Activated CD8-positive, alpha-beta T cell treated with anti-CD3 and anti-CD28 coated beads for 36 hours (primary cell): ENCODE measurements around the gene FLACC1. TPM values are rescaled to one million over a fixed set of nuclear protein-coding genes. Genes with fewer than 3 reads are reported as not detected.

Experiments used
- ATAC-seq: fragments of 200-7000 bp; cut with Tn5 transposase; one replicate; pipeline ENCODE4 v1.10.0; 2021; ENCODE audit warnings: mild to moderate bottlenecking, moderate library complexity
- CTCF ChIA-PET: fragments of 350-600 bp; sonication (Branson Sonifier 250); formaldehyde crosslinking; loops from one replicate; lab custom pipeline; 2021; ENCODE audit warnings: antibody characterized with exemption; lab: Charles Lee
- POLR2A ChIA-PET: fragments of 350-600 bp; sonication (Branson Sonifier 250); formaldehyde crosslinking; loops from one replicate; lab custom pipeline; 2021; ENCODE audit warnings: antibody characterized with exemption; lab: Charles Lee
- DNase-seq: peaks from one replicate; pipeline ENCODE4 v3.0.0-alpha.2; 2020
- H3K27ac Mint-ChIP-seq: one replicate; pipeline ENCODE4 v1.8.0; 2021; ENCODE audit warnings: mild to moderate bottlenecking, mixed read lengths
- H3K27me3 Mint-ChIP-seq: one replicate; pipeline ENCODE4 v1.8.0; 2021; ENCODE audit warnings: mixed read lengths
- H3K36me3 Mint-ChIP-seq: one replicate; pipeline ENCODE4 v1.8.0; 2021; ENCODE audit warnings: low read depth, mixed read lengths
- H3K4me1 Mint-ChIP-seq: one replicate; pipeline ENCODE4 v1.8.0; 2021; ENCODE audit warnings: low read depth, mixed read lengths
- H3K4me3 Mint-ChIP-seq: one replicate; pipeline ENCODE4 v1.8.0; 2021; ENCODE audit warnings: mild to moderate bottlenecking, moderate library complexity, mixed read lengths
- H3K9me3 Mint-ChIP-seq: one replicate; pipeline ENCODE4 v1.8.0; 2021; ENCODE audit warnings: mixed read lengths
- intact Hi-C: fragments of 100-400 bp; cut with micrococcal nuclease; formaldehyde crosslinking; loops from one replicate; pipeline ENCODE4 v1.10.0; 2022
- total RNA-seq, 2 experiments: library from RNA; stranded (reverse); gene quantifications; one replicate each; pipeline ENCODE4 v1.2.3, GENCODE V29; 2021
- TF ChIP-seq, protein P1 (sequence below): fragments of 200-600 bp; IDR thresholded peaks from one replicate; pipeline ENCODE4 v1.8.0; 2022; ENCODE audit warnings: antibody characterized with exemption, mild to moderate bottlenecking

The FLACC1 gene
- total RNA-seq, 2 experiments from 2014 or later, result 0.59 to 0.76 TPM

GRCh38 chr2:201329409-201329808, 27.7 kb downstream of the FLACC1 start:
- Mint-ChIP-seq H3K9me3 (peaks cover 1% of the 10 kb centered on the region), H3K36me3 (peaks cover 8% of the 10 kb centered on the region), H3K27ac (no peak overlapping the region), H3K27me3 (no peaks in the 10 kb centered on the region), H3K4me1 (peaks cover 3% of the 10 kb centered on the region), H3K4me3 (no peak overlapping the region)
- ChIA-PET CTCF (interaction anchor here (1.7 kb wide), 1 partner anchor 97 kb away, joined by 5 read pairs; no protein-coding TSS in a partner anchor), POLR2A (no interaction called here)
- intact Hi-C loops, result no loop called here
- DNase-seq (no peak), ATAC-seq (no peak)
- TF ChIP-seq, protein P1, sequence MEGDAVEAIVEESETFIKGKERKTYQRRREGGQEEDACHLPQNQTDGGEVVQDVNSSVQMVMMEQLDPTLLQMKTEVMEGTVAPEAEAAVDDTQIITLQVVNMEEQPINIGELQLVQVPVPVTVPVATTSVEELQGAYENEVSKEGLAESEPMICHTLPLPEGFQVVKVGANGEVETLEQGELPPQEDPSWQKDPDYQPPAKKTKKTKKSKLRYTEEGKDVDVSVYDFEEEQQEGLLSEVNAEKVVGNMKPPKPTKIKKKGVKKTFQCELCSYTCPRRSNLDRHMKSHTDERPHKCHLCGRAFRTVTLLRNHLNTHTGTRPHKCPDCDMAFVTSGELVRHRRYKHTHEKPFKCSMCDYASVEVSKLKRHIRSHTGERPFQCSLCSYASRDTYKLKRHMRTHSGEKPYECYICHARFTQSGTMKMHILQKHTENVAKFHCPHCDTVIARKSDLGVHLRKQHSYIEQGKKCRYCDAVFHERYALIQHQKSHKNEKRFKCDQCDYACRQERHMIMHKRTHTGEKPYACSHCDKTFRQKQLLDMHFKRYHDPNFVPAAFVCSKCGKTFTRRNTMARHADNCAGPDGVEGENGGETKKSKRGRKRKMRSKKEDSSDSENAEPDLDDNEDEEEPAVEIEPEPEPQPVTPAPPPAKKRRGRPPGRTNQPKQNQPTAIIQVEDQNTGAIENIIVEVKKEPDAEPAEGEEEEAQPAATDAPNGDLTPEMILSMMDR, result no peak

- Mint-ChIP-seq H3K4me1 (peaks cover 3% of the 10 kb centered on the region), H3K4me3 (no peak overlapping the region), H3K27me3 (no peaks in the 10 kb centered on the region), H3K27ac (no peak overlapping the region), H3K9me3 (peaks cover 12% of the 10 kb centered on the region), H3K36me3 (peaks cover 17% of the 10 kb centered on the region)
- no peak for ATAC-seq
- CTCF ChIA-PET, result no interaction called here
- POLR2A ChIA-PET, result no interaction called here
- DNase-seq, result no peak
- intact Hi-C loops, result no loop called here
- TF ChIP-seq, protein P1, result no peak
Measured at GRCh38 chr2:201327678-201328077, 29.5 kb downstream of the FLACC1 start.

DNA sequence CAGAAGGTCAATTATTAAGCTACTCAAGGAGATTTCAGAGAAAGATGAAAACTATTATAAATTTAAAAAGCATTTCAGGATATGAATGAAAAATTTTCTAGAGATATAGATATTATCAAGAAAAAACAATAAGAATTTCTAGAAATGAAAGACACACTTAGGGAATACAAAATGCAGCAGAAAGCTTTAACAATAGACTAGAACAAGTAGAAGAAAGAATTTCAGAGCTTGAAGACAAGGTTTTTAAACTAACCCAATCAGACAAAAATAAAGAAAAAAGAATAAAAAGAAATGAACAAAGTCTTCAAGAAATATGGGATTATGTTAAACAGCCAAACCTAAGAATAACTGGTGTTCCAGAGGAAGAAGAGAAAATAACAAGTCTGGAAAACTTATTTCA, 34.4 kb downstream of the FLACC1 start:
- ChIA-PET CTCF (interaction anchor here (0.6 to 1.9 kb wide), 2 partner anchors 91 to 682 kb away, joined by 3 to 5 read pairs; no protein-coding TSS in a partner anchor), POLR2A (no interaction called here)
- Mint-ChIP-seq H3K27me3 (no peaks in the 10 kb centered on the region), H3K4me1 (peaks cover 2% of the 10 kb centered on the region), H3K4me3 (no peak overlapping the region), H3K27ac (no peak overlapping the region), H3K36me3 (peaks cover 44% of the 10 kb centered on the region), H3K9me3 (peaks cover 27% of the 10 kb centered on the region)
- intact Hi-C loops, result no loop called here
- TF ChIP-seq, protein P1, result no peak
- no peak for ATAC-seq
- no peak for DNase-seq

GRCh38 chr2:201320701-201321100, 36.4 kb downstream of the FLACC1 start:
- H3K36me3 Mint-ChIP-seq, result peaks cover 54% of the 10 kb centered on the region
- H3K9me3 Mint-ChIP-seq, result peaks cover 27% of the 10 kb centered on the region
- TF ChIP-seq, protein P1, result no peak
- DNase-seq (no peak), ATAC-seq (no peak)
- ChIA-PET CTCF (interaction anchor here (1.0 kb wide), 1 partner anchor 43 kb away, joined by 3 read pairs; no protein-coding TSS in a partner anchor), POLR2A (no interaction called here)
- no peak overlapping the region for H3K27ac Mint-ChIP-seq
- intact Hi-C loops, result no loop called here
- H3K27me3 Mint-ChIP-seq, result no peaks in the 10 kb centered on the region
- H3K4me1 Mint-ChIP-seq, result no peaks in the 10 kb centered on the region
- H3K4me3 Mint-ChIP-seq, result no peak overlapping the region

DNA sequence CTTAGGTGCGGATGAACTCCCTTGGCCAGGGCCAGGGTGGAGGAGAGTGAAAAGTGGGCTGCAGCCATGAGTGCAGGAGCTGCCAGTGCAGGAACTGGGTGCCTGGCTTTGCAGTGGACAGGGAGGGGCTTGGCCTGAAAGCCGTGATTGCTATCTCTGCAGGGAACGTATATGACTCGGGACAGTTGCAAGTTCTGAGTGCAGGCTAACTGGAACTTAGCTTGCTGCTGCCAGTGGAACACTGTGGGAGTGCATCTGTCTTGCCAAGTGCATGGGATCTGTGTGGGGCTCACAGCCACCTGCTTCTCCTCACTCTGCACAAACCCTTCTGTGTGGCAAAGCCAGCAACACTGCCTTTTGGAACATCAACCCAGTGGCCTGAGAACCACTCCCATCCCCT, 36.9 kb downstream of the FLACC1 start:
- intact Hi-C loops, result no loop called here
- ChIA-PET CTCF (interaction anchor here (1.0 kb wide), 1 partner anchor 43 kb away, joined by 3 read pairs; no protein-coding TSS in a partner anchor), POLR2A (no interaction called here)
- Mint-ChIP-seq H3K4me1 (no peaks in the 10 kb centered on the region), H3K4me3 (no peak overlapping the region), H3K36me3 (peaks cover 54% of the 10 kb centered on the region), H3K27ac (no peak overlapping the region), H3K27me3 (no peaks in the 10 kb centered on the region), H3K9me3 (peaks cover 27% of the 10 kb centered on the region)
- DNase-seq (no peak), ATAC-seq (no peak)
- TF ChIP-seq, protein P1, result no peak
